Activated CD4-positive, alpha-beta T cell treated with anti-CD3 and anti-CD28 coated beads, Interleukin-2, amount 50 U/mL, for 4 hours (primary cell): ENCODE data around the gene COL27A1.

Source experiments
- DNase-seq, 2 experiments: peaks; one replicate each; pipeline ENCODE4 v3.0.0-alpha.2; 2020

Gene COL27A1

DNA sequence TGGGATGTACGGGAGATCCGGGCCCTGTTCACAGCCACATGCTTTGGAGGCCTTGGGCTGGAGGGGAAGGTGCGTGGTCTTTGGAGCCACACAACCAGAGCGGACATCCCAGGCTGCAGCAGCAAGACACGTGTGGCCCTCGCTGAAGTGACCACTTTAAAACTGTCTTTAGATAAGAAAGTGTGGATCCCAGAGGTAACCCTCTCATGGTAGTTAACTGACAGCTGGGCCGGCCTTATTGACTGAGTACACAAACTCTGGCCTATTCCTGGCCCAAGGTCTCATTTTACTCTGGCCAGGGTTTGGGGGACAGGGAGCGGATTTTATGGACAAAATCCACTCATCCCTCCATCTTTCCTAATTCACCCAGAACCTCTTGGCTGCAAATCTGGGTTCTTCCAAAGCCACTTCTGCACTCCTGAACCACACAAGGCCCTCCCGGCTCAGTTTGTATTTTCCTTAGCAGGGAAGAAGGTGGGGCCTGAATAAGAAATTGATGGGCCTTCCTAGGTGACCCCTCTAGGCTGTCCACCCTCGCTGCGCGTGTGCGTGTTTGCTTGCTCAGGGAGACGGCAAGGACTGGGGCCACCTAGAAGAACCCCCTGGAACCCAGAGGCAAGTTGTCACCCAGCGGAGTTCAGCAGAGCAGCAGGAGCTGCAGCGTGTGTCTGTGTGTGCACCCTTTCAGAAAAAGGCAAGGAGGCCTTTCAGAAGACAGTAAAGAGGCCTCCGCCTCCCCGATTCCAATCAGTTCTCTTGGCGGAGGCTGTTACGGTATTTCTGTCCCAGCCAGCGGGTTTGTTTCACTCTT is 94.3 kb downstream of the COL27A1 start:
- DNase-seq, result no peak

DNA sequence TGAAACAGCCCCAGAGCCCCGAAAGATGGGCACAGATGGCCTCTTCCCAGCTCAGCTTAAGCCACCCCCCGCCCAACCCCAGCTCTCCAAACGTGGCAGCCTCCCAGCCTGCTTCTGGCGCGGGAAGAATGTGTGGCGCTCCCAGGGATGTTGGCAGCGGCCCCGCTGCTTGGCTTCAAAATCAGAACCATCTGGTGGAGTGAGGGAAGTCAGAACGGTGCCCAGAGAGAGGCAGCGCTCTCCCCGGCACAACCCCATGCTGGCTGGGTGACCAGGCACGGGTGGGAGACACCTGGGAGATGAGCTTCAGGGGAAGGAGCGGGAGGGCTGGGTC is 94.9 kb downstream of the COL27A1 start:
- no peak for DNase-seq

DNA sequence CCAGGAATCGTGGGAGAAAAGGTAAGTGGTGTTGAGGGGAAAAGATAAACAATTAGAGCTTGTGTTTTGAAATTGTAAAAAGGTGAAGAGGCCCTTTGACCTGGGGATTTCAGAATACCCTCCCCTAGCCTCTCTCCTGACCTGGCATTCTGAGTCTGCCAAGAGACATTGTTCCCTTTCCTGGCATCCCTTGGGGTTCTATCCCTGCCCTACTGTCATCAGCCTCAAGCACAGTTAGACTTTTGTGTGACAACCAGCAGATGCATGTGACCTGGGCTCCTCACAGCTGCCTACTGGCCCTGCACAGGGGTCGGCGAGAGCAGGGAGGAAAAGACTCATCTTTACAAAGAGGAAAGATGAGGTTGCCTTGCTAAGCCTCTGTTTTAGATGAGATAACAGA is 95.3 kb downstream of the COL27A1 start:
- DNase-seq, result no peak

DNA sequence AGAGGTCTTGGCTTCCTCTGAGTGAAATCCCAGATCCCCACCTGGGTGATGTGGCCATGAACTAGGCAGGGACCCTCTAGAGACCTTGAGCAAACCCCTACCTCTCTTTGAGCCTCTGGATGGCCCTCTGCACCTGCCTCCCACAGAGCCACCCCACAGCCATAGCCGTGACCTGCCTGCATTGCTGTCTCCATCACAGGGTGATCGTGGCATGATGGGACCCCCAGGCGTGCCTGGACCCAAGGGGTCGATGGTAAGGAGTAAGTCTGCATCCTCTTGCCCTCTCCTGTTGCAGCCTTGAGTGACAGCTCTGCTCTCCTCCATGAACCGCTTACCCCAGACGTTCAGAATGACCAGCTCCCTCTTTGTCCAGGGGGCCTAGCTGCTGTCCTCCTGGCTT is 97.1 kb downstream of the COL27A1 start:
- DNase-seq, result no peak

DNA sequence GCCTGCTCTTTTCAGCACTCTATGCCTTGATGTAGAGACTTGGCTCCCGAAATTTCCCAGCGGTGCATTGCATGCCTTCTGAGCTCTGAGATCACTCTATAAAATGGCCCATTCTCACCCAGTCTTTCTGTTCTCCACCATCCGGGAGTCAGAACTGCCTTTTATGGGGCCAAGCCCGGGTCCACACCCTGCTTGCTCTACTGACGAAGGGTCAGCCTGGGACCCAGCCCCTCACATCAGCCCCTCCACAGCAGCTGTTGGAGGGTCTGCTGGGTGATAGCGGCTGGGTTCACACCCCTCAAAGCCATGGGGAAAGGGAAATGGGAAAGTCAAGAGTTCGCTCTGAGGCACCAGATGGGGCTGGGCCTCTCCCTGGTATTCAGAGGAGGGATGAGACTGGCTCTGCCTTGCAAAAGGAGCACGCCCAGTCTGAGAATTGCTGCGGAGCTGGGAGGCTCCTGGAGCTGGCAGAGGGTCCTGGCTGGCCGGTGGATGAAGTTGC is 101.5 kb downstream of the COL27A1 start:
- no peak for DNase-seq

DNA sequence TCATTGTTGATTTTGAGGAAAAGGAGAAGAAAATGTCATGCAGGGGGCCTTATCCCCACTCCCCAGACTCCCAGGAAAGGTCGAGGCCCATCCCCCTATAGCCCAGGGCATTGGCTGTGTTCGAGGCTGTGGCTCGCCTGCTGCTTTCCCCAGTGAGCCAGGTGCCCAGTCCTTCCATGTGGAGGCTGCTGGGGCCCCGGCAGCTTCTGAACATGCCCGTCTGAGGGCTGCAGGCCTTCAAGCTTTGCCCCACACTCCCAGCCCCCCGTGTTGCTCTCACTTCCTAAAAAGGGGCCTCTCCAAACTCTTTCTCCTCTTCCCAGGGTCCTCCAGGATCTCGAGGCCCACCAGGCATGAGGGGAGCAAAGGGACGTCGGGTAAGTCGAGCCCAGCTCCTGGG is 102.9 kb downstream of the COL27A1 start:
- DNase-seq, result no peak

DNA sequence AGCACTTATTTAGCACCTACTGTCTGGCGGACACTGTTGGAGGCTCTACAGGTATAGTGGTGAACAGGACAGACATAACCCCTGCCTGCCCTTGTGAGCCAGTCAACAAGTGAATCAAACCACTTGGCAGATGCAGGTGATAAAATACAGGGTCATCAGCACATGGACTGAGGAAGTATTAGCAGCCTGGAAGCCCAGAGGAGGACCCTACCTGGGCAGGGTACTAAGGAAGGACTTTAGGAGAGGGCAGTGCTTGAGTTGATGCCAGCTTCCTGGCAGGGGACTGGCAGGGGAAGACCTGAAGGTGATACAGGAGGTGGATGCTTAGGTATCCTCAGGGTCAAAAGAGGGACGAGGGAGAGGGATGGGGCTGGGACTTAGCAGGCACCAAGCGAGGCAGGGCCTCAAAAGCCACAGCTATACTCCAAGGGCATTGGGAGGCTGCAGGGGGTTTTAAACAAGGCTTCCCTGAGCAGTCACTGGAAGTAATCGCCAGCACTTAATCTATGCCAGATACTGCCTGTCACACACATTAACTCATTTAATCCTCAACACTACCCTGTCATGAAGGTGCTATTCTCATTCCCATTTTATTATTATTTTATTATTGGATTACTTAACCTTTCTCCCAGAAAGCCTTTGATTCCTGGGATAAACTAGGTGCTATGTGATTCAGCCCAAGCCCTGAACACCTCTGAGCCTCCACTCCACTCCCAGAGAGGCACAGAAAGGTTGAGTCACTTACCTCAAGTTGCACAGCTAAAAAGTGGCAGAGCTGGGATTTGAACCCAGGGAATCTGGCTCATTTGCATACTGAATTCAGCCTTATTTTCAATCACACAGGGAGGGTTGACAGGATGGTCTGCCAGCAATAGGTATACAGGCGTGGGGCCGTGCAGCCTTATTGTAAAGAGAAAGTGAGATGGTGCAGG is 103.8 kb downstream of the COL27A1 start:
- DNase-seq, result no peak

DNA sequence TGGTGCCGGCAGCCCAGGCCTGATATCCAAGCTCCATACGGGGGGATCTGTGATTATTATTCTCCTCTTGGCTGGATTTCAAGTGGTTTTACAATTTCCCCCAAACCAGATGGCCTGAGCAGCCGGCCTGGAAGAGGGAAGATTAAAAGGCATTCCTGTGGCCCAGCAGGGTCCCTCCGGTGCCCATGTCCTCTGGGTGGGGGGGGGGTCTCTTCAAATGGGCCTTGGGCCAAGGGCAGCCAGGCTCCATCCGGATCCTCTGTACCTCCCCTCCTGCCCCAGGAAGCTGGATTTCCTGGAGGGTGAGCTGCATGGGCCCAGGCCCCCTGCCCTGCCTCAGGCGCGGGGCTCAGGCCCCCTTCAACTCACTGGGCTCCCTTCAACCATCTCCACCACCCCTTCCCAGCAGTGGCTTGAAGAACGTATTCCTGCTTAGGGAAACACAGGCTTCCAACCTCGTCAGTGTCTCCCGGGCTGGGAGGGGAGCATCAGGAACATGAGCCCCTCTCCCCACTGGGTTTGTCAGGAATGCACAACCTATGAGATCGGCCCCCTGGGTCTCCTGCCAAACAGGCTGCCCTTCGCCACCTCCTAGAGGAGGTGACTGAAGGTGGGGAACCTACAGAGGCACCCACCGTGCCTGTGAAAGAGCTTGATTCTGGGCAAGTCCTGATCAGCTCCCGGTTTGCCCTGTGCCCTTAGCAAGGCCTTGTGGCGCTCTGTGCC is 104.6 kb downstream of the COL27A1 start:
- no peak for DNase-seq

DNA sequence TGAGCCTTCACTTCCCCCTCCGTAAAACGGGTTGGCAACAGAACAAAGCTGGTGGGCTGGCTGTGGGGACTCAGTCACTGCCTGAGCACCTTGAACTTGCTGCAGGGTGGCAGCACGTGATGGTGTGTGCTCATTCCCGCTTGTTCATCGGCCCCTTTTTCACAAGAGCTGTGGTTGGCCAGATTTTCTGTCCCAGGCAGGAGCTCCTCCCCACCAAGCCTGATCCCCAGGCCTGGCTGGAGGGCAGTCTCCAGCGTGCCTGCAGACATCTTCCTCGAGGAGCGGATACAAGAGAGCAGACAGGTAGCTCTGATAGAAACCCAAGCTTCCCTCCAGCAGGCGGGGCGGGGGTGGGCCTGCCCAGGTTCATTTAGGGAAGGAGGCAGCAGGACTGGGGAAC is 105.7 kb downstream of the COL27A1 start:
- DNase-seq, result no peak

DNA sequence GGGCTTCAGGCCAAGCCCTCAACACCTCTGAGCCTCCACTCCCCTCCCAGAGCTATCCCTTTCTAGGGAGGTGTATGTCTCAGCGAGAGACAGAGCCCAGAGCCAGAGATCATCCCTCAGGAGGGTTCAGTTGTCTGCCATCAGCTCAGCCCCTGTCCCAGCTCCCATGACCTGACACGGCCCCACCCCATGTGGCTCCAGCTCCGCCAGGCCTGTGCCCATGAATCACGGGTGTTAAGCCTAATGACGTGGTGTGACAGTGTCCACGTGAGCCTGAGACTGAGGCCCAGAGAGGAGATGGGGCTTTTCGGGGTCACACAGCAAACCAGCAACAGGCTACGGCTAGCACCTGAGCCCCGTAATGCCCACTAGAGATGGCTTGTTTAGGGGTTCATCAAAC is 106.7 kb downstream of the COL27A1 start:
- DNase-seq, result no peak

DNA sequence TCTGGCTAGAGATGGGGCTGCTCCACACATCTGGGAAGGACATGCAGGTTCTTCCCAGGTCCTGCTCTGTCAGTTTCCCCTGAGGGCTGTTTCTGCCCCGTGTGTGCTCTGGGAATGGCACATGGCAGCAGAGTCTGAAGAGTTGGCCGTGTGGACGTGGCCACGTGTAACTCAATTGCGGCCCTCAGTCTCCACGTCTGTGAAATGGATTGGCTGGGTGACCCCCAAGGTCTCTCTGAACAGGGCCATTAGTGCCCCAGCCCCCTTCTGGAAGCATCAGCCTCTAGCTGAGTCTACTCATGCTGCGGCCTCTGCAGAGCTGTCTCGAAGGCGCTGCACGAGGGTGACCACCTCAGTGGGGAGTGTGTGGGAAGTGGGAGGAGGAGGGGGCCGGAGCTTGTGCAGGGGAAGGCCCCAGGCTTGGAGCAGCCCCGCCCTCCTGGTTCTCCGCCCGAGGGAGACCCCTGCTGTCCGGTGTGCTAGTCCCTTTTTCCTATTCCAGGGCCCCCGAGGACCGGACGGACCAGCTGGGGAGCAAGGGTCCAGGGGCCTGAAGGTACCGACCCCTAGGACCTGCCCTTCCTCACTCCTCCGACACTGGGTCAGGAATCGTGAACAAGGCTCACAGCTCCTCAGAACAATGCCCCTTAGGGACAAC is 108.6 kb downstream of the COL27A1 start:
- DNase-seq, result no peak

DNA sequence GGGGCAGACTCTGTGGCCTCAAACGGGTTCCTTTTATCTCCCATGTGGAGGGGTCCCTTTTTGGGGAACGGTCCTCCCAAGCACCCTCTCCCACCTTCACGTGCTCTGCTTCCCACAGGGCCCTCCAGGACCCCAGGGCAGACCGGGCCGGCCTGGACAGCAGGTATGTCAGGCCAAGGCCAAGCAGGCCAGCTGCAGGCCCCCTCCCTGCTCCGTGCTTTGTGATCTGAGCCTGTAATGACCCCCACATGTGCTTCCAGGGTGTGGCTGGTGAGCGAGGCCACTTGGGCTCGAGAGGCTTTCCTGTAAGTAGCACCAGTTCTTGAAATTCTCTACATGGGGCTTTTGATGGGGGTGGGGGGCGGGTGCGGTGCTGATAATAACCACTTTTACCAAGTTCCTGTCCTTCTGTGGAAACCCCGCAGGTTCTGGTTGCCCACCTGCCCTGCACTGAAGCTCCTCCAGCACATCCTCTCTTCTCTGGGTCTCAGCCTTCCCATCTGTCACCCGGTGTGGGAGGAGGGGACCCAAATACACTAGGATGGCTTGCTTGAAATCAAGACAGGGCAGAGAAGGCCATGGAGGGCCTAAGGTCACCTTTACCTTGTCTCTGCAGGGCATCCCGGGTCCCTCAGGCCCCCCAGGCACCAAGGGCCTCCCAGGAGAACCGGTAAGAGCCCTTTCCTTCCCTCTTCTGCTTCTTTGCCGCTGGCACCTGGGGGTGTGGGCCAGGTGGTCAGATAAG is 109.6 kb downstream of the COL27A1 start:
- DNase-seq, result no peak

DNA sequence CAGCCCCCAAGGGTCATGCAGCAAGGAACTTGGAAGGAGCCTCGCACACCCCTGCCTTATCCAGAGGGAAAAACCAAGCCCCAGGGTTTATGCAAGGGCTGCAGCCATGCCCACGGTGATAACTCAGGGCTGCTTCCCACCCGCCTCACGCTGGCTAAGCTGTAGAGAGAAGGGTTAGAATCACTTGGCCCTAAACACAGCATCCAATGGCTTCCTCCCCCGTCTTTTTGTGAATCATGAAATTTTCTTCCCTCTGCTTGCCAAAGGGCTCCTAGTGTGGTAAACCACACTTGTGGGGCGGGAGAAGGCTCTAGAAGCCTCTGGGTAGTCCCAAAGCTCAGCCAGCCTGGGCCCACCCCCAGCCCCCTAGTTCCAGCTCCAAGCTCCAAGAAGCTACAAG is 111.6 kb downstream of the COL27A1 start:
- DNase-seq, result no peak

DNA sequence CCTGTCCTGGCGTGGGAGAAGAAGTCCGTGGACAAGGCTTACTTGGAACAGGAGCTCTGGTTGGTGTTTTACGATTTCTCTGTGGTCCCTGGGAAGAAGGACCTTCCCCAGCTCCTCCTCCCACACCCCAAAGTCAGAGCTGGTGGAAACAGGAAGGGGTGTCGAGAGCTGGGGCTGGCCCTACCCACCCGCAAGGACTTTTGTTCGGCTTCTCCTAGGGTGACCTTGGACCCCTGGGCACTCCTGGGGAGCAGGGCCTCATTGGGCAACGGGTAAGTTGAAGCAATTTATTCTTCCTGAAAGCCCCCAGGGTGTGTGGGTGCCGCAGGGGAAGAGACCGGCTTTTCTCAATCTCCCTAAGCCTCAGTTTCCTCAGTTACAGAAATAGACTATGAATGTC is 113.7 kb downstream of the COL27A1 start:
- no peak for DNase-seq

DNA sequence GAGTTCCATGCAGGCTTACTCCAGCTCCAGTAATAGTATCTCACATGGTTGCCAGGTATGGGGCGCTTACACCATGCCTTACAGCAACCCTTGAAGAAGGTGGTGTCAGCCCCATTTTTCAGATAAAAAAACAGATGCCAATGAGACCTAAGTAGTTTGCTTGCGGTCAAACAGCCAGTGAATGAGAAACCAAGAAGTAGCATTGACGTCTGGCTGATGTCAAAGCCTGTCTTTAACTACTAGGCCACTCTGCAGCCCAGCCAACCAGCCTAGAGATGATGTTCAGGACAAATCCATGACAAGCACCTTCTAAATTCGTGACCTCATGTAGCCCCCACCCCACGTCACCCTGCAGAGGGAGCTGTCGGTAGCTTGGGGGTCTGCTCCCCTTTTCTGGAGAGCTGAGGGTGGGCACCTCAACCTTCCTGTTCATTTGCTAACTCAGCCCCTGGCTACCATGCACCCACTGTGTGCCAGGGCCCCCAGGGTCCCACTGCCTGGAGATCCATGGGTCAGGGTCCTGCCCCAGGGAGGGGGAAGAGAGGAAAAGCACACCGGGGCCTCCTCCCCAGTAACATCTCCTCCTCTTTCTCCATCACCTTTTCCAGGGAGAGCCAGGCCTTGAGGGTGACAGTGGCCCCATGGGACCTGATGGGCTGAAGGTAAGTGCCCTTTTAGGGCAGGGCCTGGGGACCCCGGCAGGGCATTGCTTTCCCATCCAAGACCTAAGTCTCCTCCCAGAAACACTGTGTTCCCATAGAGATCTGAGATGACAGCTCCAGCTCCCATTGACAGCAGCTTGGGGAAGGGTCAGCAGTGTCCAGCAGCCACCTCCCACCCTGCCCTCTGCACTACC is 115.0 kb downstream of the COL27A1 start:
- DNase-seq, result no peak

DNA sequence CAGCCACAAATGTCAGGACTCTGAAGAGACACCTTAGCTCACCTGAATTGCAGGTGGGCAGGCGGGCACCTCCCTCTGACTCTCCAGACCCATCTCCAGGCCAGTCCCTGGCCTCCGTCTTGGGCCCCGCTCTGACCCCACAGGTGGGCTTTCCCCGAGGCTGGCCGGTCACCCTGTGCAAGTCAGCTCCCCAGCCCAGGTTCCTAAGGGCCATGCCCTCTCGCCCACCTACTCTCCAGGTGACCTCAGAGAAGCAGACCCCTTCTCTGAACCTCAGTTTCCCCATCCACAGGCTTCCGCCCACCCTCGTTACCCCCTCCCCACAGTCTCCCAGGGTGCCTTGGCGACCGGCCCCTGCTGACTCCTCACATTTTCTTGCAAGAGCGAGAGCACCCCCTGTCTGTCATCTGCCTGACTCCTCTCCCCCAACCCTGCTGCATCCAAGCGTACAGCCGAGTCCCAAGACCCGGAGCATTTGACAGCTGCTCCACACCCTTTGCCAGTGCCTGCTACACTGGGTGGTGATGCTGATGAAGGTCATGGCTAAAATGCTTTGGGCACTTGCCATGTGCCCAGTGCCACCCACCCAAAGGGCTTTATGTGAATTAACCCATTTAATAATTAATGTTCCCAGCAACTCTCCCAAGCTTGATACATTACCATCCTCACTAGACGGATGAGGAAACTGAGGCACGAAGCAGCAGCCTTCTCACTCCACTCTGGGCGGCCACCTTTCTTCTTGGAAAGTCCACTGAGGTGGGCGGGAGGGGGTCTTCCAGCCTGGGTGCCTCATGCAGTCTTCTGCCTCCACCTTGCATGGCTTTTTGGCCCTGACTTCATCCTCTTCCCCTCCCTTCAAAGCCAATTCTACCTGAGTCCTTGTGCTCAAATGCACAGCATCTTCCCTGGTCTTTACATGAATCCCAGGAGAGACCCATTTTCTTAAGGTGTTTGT is 116.5 kb downstream of the COL27A1 start:
- no peak for DNase-seq

DNA sequence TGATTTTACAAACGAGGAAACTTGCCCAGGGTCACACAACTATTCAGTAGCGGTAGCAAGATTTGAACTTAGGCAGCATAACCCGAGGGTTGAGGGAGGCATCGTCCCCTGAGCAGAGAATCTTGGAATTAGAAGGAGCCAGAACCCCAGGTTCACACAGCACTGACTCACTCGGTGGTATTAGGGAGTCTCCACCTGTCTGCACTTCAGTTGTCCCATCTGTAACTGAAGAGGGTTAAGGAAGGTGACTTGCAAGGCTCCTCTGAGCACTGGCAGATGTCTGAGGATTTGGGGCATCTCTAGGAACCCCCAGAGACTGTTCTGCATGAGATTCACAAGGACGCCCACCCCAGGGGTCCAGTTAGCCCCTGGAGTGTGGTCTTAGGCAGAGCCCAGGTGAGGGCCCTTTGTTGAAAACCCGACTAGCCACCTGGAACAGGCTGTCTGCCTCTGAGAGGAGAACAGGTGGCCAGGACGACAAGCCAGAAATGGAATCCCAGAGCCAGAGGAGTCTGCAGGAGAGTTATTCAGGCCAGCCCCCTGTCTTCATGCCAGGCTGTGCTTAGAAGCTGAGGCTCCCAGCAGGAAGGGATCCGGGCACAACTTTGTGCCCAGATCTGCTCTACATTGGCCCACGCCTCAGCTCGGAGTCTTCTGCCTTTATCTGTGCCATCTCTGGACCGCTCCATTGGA is 117.5 kb downstream of the COL27A1 start:
- no peak for DNase-seq

DNA sequence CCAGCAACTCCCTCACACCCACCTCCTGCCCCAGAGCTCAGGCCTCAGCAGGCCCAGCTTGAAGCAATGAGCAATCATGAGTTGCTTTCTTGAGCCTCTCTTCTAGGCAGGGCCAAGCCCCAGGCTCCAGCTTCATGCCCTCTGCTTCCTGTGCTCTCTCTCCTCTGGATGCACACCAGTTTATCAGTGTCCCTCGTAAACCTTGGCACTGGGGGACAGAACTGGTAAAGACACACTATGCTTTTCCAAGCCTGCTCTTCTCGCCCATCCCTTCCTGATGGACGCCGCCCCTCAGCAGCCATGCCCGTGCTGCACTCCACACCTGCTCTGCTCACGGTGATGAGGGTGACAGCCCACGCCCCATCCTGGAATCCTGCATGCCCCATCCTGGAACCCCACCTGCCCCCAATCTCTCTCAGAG is 118.1 kb downstream of the COL27A1 start:
- DNase-seq, result no peak

DNA sequence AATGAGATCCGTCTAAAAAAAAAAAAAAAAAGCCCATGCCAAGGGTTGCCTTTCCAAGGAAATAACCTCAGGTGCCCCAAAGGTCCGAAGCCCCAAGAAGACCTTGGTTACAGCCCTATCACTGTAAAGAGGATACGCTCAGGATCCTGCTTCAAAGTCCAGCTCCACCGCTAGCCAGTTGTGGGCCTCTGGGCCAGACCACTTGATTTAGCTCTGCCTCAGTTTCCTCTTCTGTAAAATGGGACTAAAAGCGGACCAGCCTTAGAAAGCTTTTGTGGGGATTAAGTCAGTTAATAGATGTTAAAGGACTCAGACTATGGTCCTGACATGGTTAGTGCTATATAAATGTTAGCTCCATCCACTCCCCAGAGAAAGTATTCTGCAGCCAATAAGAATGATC is 118.9 kb downstream of the COL27A1 start:
- no peak for DNase-seq
